ENCODE measurements around the gene SSRP1.

DNA sequence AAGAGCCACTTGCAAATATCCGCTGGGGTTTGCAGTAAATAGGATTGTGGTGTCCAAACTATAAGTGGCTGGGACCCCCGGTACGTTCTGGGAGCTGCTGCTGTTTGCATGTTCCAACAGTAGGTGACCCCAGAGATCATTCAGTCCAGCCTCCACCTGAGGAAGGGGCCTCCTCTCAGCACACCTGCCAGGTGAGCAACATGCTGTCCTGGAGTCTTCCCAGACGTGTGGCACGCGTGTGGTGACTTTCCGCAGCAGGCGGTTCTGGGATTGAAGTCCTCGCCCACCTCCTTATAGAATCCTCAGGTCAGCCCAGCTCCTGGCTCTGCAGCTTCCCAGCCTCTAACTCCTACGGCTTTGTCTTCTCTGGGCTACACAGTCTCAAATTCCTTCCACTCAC is 9.1 kb upstream of the SSRP1 start:
- TF ChIP-seq, protein P1, sequence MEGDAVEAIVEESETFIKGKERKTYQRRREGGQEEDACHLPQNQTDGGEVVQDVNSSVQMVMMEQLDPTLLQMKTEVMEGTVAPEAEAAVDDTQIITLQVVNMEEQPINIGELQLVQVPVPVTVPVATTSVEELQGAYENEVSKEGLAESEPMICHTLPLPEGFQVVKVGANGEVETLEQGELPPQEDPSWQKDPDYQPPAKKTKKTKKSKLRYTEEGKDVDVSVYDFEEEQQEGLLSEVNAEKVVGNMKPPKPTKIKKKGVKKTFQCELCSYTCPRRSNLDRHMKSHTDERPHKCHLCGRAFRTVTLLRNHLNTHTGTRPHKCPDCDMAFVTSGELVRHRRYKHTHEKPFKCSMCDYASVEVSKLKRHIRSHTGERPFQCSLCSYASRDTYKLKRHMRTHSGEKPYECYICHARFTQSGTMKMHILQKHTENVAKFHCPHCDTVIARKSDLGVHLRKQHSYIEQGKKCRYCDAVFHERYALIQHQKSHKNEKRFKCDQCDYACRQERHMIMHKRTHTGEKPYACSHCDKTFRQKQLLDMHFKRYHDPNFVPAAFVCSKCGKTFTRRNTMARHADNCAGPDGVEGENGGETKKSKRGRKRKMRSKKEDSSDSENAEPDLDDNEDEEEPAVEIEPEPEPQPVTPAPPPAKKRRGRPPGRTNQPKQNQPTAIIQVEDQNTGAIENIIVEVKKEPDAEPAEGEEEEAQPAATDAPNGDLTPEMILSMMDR (IDR thresholded peaks at IDR 0.05 in 4 of 5, conservative IDR thresholded peaks at IDR 0.05 in 1 of 5), result no peak
- TF ChIP-seq POLR2A (IDR thresholded peaks at IDR 0.05), result no peak

Data from gastrocnemius medialis (tissue), 4 donors.